MM.1S (cell line): ENCODE measurements around the gene SRGAP3.

ENCODE experiments used
- EZH2 ChIP-seq: fragments of 300-600 bp; sonication (generic); optimal IDR thresholded peaks from 2 replicates; pipeline ENCODE3; 2017; ENCODE audit warnings: low read depth, mild to moderate bottlenecking, antibody characterized with exemption, low read length, mixed read lengths
- TF ChIP-seq, protein P1 (sequence below): fragments of 300-600 bp; sonication (generic); IDR thresholded peaks from 2 replicates; pipeline ENCODE4 v1.5.1; 2016; ENCODE audit warnings: antibody characterized with exemption, low read length, mixed read lengths

DNA sequence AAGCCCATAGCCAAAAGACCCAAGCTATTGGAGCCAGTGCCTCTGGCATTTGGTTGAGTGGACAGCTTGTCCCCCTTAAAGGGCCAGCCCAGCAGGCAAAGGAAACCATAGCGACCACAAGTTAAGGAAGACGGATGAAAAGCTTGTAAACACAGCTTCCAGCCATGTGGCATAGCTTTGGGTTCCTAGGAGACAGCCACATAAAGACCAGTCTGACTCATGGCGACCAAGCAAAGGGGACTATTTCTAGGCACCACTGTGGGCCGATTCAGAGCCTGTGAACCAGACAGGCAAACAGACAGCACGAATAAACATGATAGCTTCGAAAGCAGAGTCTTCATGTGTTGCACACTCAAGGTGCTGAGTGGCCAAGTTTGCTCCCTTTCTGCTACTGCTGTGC is 30.5 kb upstream of the SRGAP3 start:
- no peak for TF ChIP-seq EZH2
- TF ChIP-seq, protein P1, sequence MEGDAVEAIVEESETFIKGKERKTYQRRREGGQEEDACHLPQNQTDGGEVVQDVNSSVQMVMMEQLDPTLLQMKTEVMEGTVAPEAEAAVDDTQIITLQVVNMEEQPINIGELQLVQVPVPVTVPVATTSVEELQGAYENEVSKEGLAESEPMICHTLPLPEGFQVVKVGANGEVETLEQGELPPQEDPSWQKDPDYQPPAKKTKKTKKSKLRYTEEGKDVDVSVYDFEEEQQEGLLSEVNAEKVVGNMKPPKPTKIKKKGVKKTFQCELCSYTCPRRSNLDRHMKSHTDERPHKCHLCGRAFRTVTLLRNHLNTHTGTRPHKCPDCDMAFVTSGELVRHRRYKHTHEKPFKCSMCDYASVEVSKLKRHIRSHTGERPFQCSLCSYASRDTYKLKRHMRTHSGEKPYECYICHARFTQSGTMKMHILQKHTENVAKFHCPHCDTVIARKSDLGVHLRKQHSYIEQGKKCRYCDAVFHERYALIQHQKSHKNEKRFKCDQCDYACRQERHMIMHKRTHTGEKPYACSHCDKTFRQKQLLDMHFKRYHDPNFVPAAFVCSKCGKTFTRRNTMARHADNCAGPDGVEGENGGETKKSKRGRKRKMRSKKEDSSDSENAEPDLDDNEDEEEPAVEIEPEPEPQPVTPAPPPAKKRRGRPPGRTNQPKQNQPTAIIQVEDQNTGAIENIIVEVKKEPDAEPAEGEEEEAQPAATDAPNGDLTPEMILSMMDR, result no peak
